Colon (tissue), 2 donors: ENCODE data around the gene ACR.

ENCODE experiments used
- FAIRE-seq: peaks from 2 replicates; lab custom pipeline; 2012; peaks lifted over from hg19 to GRCh38; lab: Jason Lieb, UNC
- donor health status: control.
- donor health status: control.

Gene ACR

DNA sequence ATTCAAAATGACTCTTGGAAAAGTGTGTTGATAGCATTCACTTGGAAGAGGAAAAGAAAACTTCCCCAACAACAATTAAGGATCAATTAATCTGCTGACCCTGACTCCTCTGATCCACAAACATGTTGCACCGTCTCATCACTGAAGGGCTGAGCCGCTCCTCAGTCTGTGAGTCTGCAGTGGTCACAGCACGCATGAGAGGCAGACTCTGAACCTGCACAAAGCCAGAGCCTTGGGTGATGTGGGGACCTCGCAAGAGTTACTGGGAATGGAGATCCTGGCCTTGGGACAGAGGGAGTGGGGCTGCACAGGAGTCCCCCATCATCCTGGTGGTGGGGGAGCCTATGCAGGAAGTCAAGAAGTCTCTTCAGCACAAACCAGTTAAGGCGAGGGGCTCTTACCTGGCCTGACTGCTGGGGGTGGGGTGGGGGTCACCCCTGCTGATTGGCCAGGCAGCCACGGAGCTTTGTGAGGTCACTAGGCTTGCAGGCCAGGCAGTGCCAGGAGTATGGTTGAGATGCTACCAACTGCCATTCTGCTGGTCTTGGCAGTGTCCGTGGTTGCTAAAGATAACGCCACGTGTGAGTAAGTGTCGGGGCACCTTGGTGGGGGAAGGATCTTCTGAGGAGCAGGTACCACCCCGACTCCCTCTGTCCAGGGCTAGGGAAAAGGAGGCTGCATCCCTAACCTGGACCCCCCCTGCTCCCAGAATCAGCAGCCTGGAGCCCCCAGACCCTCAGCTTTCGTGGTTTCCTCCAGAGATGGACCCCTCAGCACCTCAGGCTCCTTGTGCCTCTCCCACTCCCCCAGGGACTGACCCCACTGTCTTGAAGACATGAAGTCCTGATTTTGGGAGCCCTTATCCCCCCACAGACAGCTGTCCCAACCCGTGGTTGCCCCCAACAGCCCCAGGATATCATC is at the start of gene ACR:
Gene ACR (plus strand): TSS at position 477 of the 921 bp plus-strand sequence. CDS start 32 bp downstream, at position 509.
- no peak for FAIRE-seq

DNA sequence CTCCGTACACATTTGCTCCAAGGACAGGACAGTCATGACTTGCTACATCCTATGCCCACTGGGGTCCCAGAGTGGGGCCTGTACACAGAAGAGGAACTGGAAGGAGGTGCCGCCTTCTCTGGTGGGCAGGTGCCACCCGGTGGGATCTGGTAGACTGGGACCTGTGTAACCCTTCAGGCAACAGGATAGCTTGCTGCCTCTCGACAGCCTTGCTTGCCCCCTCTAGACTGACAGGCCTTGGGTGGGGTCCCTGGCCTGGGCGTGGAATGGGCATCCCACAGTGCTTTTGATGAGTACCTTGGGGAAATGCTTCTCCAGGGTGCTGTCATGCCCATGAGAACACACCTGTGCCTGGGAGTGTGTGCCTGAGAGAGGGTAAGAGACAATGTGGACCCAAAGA is 49.6 kb upstream of the ACR start:
- no peak for FAIRE-seq

DNA sequence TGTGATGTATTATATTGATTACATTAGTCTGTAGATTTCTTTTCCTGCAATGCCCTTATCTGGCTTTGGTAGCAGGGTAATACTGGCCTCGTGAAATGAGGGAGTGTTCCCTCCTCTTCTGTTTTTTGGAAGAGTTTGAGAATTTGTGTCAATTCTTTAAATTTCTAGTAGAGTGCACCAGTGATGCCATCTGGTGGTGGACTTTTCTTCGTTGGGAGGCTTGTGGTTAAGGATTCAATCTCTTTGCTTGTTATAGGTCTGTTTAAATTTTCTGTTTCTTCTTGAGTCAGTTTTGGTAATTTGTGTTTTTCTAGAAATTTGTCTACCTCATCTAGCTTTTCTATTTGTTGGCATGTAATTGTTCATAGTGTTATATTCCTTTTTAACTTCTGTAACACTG is 46.5 kb upstream of the ACR start:
- no peak for FAIRE-seq

DNA sequence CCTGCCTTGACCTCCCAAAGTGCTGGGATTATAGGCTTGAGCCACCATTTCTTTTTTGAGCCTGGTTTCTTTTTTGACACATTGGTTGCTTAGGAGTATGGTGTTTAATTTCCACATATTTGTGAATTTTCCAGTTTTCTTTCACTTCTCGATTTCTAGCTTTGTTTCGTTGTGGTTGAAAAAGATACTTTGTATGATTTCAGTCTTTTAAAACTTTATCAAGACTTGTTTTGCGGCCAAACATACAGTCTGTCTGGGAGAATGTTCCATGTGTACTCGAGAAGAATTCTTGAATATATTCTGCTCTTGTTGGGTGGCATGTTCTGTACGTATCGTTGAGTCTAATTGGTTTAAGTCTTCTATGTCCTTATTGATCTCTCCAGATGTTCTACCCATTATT is 44.5 kb upstream of the ACR start:
- no peak for FAIRE-seq

DNA sequence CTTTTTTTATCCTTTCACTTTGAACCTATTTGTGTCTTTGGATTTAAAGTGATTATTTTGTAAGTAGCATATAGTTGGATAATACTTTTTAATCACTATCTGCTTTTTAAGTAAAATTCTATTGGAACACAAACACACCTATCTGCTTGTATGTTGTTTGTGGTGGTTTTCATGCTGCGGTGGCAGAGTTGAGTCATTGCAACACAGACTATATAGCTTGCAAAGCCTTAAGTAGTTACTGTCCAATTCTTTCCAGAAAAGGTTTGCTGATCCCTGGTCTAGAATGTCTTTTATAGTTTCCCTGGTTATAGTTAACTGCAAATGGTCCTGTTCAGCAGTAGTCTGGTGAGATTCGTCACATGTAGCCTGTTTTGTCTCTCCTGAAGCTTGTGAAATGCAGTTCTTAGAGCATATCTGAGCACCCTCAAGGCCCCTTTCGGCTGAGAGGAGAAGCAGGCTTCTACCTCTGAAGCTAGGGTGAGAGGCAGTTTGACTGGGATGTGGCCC is 43.9 kb upstream of the ACR start:
- FAIRE-seq: no peak

DNA sequence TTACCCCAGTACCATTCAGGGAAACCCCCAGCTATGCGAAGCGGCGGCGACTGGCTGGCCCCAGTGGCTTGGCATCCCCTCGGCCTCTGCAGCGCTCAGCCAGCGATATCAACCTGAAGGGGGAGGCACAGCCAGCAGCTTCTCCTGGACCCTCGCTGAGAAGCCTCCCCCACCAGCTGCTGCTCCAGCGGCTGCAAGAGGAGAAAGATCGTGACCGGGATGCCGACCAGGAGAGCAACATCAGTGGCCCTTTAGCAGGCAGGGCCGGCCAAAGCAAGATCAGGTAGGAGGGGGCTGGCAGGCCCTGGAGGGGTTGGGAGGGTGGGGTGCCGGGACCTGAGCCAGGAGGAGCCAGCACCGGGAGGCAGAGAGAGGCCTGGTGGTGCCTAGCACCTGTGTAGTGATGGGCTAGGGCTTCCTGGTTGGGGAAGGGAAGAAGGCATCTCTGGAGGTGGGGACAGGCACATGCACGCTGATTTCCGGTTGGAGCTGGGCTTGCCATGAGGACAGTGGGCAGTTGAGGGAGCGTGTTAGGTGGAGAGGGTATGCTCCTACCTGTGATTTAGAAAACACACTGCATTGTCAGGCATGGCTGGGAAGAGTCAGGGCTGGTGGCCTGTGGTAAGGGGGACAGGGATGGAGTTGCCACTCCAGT is 43.1 kb upstream of the ACR start:
- FAIRE-seq: no peak

DNA sequence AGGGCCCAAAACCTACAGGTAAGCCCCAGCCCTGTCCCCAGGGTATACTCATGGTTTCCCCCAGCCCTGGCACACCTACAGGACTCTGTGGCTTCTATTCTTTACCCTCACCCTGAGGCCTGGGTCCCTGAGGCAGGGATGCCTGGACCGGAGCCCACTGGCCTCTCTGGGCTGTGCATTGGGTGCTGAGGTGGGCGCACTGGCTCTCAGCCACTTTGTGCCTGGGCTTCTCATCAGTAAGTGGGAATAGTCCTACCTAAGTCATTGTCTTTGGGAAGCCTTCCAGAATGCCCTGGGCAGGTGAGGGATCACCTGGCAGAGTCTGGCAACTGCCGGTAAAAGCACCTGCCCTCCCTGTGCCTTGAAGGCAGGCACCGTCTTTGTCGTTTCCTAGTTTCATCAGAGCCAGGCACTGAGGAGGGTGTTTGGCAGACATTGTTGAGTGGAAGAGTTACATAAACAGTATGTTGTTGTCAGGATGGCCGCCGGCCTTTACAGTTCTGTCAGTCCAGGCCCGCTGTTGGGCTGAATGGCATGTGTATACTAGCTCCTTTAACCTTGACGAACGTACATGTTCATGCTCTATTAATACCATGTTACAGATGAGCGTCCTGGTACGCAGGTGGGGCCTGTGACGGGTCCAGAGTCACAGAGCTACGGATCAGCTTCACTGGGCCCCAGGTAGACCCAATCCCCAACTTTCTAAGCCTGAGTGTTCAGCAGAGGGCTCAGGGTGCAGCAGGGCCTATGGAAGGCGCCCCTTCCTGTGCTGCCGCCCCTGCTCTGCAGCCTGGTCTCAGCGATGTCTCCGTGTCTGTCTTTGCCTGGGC is 42.4 kb upstream of the ACR start:
- no peak for FAIRE-seq

DNA sequence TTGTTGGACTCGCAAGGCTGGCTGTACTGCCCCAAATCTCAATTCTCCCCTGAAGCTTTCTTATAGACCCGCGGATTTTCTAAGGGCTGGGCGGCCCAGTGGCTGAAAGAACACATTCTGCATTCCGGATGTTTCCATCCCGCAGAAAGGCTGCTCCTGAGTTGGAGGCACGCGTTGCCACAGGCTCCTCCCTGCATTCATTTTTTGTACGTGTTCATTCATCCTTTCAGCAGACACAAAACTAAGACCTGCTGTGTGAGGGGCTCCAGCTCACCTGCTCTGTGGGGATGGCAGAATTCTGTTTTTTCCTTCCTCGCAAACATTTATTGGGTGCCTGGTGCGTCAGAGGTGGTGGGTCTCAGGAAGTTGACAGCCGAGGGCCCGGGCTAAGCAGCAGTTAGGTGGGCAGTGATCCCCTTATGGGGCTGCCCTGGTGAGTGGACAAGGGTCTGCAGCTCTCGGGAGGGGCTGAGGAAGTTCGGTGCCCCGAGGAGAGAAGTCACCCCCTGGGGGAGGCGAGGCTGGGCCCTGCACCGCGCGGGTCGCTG is 41.7 kb upstream of the ACR start:
- FAIRE-seq: no peak

DNA sequence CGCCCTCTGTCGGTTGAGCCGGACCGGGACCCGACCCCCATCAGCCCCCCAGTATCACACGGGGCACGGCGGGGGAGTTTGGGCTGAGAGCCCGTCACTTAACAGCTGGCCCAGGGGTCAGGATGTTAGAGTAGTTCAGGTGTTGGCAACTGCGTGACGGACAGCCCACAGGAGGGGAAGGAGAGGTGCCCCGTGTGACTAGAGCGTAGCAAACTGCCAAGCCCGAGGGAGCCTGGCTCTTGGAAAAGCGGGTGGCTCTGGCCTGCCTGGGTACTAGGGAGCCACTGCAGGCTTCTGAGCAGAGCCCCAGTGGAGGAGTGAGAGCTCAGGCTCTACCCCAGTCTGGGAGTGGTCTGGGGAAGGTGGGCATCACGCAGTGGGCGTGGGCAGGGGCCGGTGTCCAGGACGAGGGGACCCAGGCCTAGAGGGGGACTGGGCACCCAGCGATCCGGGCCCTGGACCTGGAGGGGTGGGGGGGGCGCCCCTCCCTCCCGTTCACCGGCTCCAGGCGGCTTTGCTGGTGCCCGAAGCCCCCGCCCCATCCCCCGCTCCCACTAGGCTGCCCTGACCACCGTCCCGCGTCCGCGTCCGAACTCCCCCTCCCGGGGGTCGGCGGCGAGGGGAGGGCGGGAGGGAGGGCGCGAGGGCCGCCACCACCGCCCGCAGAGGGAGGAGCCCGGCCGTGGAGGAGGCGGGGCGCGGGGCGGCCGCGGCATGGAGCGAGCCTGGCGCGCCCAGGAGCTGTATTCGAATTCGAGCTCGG is 41.0 kb upstream of the ACR start:
- no peak for FAIRE-seq

DNA sequence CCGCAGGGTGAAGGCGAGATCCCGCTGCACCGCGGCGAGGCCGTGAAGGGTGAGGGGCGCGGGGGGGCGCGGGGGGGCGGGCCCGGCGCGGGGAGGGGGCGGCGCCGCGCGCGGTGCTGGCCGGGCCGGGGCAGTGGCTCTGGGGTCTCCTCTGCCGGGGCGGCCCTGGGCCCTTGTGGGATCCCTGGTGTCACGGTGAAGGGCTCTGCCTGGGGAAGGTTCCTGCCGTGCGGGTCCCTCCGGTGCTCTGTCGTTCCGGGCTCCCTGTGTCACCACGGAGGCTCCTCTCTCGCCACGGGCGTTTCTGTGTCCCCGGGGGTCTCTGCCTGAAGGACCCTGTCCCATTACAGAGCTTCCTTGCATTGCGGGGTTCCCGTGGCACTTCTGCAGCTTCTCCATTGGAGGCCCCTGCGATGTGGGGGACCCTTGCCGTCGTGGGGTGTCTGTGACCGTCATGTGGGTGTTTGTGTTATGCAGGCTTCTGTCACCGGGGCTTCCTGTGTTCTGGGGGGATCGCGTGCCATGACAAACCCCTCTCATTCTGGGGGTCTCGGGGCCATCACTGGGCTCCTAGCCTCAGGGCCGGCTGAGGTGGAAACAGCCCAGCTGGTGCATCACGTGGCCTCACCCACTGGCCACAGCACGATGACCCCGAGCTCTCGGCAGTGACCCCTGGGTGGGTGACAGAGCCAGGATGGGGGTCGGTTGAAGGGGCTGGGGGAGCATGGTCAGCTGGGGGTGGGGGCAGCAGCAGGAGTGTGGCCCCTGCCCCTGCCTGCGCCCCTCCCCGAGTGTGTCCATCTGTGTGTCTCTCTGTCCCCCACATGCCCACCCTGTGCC is 40.1 kb upstream of the ACR start:
- no peak for FAIRE-seq

DNA sequence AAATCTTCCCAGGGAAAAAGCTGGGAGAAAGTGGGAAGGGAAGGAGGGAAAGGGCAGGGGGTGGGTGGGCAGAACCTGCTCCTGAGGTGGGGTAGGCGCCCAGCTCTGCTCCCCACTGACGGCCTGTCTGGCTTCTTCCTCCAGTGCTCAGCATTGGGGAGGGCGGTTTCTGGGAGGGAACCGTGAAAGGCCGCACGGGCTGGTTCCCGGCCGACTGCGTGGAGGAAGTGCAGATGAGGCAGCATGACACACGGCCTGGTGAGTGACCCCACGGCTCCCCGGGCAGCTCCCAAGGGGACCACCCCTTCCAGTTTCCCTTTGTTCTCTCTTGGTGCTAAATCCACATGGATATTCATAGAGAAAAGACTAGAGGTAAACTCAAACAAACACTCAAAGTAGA is 39.5 kb upstream of the ACR start:
- FAIRE-seq: no peak

DNA sequence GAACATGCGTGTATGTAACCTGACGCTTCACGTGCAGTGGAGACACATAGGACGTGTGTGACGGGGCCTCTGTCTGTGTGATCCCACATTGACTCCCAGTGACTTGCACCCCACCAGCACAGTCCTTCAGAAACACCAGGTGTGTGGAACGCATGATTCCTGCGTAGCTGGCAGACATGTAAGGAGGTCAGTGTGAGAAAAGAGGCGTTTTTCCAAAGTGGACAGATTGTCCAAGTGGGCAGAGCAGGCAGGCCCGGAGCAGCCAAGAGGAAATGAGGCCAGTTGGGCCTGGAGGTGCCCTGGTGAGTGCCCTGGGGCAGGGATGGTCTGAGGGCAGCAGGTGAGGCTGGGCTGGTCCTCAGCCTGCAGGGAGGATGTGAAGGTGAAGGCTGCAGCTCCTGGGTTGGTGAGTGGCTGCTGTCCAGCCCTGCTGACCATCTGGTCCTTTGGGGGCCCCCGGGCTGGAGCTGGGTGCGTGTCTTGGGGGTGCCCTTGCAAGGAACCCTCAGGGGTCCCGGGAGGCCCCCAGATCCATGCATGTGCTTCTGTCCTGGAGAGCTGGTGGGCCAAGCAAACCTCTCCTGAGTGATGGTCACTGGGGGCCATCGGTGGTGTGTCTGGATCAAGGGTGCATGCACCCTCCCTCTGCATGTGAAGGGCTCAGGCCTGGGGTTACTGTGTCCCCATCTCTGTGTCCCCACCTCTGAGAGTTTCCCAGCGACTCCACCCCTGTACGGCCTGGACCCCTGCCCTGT is 38.8 kb upstream of the ACR start:
- no peak for FAIRE-seq

DNA sequence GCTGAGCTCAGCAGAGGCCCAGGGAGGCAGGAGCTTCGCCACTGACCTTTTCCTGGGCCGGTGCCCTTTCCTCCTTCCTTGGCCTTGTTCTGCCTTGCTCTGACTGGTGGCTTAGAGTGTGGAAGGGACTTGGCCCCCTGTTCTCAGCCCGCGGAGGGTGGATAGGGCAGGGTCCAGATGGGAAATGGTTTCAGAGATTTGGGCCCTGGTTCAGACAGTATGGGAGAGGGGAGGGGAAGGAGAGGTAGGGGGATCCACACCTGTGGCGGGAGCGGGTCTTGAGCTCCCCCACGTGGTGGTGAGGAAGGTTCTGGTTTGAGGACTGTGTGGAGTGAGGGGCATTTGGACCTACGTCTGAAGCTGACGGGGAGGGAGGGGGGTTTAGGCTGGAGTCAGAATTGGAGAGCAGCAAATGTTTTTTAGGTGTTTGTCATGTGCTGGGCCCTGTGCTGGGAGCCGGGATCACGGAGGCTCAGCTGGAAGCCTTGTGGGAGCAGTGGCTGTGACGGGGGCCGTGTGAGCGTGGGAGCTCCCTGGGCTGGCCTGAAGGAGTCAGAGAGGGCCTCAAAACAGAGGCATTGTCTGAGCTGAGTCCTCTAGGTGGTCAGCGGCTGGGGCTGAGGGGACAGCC is 38.1 kb upstream of the ACR start:
- FAIRE-seq: no peak

DNA sequence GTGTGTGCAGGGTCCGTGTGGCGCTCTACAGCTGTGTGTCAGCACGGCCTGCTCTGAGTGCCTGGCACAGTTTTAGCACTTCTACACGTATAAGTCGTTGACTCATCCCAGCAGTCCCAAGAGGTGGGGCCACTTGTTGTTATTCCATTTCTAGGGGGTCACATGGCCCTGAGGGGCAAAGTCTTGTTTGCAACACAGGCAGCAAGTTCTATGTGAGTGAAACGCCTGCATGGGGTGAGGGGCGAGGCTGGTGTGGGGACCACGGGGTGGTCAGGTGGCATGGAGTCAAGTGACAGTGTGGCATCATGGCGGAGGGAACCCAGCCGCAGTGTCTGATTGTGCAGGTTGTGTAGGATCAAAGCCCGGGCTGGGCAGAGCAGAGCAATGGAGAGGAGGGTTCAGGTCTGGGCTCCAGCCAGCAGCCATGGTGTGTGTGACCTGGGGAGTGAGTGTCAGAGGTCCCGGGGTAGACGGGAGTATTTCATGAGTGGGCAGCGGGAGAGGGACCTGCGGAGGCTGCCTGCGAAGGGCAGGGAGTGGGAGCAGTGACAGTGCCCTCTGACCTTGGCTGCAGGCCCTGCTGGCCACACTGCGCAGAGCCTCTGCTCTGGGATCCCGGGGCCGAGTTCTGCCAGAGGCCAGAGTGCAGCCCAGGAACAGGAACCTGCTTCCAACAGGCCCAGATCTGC is 37.5 kb upstream of the ACR start:
- FAIRE-seq: no peak

DNA sequence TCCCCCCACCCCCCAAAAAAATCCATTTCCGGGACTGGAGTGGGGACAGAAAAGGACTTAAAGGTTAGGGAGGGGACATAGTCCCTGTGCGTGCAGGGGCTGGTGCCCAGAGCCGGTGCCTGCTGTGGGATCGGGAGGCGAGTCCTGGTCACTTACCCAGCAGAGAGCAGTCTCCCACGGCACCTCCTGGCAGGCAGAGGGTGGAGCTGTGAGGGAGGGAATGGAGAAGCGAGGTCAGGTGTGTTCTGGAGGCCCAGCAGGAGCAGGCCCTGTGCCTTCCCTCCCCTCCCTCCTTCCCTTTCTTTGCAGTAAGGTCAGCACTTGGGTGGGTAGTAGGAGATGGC is 37.0 kb upstream of the ACR start:
- FAIRE-seq: no peak

DNA sequence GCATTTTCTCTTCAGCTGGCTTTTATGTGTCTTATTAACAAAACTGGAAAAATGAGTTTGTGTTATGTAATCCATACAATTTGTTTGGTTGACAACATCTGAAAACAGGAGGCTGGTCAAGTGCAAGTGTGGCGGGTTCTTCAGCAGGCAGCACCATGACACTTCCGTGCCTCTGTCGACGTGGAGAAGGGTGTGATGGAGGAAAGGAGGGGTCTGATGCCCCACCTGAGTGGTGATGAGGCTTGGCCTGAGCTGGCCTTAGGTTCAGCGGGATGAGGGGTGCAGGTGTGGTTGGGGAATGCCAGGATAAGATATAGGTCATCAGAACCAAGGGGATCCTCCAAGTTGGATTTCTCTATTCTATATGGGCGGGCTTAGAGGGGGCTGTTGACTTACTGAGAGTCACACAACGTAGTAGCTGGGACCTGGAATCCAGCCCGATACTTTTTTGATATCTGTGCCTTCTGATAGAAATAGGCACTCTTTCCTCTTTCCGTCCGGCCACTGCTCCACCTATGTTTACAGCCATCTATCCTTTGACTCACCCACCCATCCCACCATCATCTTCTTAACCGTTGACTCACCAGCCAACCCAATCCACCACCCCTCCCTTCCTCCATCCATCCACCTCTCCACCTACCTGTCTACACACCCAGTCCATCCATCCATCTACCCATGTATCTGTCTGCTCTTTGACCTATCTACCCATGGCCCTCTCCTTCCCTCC is 36.4 kb upstream of the ACR start:
- FAIRE-seq: no peak

DNA sequence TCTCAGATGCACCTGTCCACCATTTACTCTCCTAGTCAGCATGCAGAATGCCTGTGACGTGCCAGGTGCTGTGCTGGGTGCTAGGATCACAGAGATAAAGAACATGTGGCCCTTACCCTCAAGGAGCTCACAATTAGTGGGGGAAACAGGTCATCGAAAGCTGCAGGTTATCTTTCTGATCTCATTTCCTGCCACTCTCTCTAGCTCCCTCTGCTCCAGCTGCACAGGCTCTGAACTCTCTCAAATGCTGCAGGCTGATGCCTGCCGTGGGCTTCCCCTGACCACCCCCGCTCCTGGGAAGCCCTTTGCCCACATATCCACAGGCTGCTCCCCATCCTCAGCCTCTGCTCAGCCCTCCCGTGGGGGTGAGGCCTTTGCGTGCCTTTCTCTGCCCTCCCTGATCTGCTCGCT is 35.7 kb upstream of the ACR start:
- no peak for FAIRE-seq
